ENCODE measurements around the gene HBS1L. TPM values are rescaled to one million over a fixed set of nuclear protein-coding genes. Genes with fewer than 3 reads are reported as not detected.
A peak's percentile ranks its signal among the peaks of the same experiment; 100 is the strongest.

The HBS1L gene
- total and polyA plus RNA-seq, 11 donors, result 23.6 to 101 (median 81.3) TPM

DNA sequence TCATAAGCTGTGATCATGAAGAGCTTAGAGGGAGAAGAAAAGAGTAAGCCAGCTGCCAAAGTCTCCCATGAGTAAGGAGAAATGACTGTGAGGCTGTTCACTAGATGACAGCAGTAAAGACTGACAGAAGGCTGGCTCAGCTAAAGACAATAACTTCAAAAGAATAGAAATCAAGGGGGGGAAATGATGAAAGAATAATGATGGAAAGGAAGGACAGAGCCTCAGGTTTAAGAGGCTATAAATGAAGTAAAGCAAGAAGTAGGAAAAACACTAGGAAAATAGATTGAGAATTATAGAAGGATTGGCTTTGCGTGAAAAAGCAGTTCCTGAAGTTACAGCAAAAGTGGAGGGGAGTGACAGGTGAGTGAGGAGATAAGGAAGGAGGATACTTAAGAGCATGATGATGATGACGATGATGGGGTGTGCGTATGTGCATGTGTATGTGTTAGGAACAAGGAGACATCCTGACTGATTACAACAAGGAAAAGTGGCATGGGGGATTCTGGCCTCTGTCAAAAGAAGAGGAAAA, 48.2 kb downstream of the HBS1L start:
- ATAC-seq (no peak), DNase-seq (no peak)
- H3K4me1 ChIP-seq, result peaks cover 0 to 4% (median 0%) of the 10 kb centered on the region in 12 donors
- H3K27me3 ChIP-seq, result no peaks in the 10 kb centered on the region
- 82 to 92% (median 87%) methylated on average over 3 of the region's 3 CpGs for WGBS, 4 donors
- TF ChIP-seq POLR2A (IDR thresholded peaks at IDR 0.05) (no peak), CTCF (IDR thresholded peaks at IDR 0.05) (no peak)
- no peak overlapping the region for H3K4me3 ChIP-seq
- intact Hi-C loops (cut with DNase I), result no loop called here
- H3K9me3 ChIP-seq, result no peaks in the 10 kb centered on the region
- peaks cover 0 to 22% (median 3%) of the 10 kb centered on the region in 9 donors for H3K36me3 ChIP-seq
- no peak overlapping the region for H3K27ac ChIP-seq

- no peaks in the 10 kb centered on the region for H3K9me3 ChIP-seq
- no peak overlapping the region for H3K4me3 ChIP-seq
- H3K4me1 ChIP-seq, result peaks cover 0 to 4% (median 0%) of the 10 kb centered on the region in 12 donors
- intact Hi-C loops (cut with DNase I), result no loop called here
- TF ChIP-seq CTCF (IDR thresholded peaks at IDR 0.05) (no peak), POLR2A (IDR thresholded peaks at IDR 0.05) (no peak)
- WGBS, 4 donors, result 89 to 93% (median 91%) methylated on average over 2 of the region's 2 CpGs
- peaks cover 0 to 34% (median 3%) of the 10 kb centered on the region in 9 donors for H3K36me3 ChIP-seq
- ATAC-seq (no peak), DNase-seq (no peak)
- no peak overlapping the region for H3K27ac ChIP-seq
- H3K27me3 ChIP-seq, result no peaks in the 10 kb centered on the region
These were observed 50.2 kb downstream of the HBS1L start for GRCh38 chr6:135004399-135004798.

DNA sequence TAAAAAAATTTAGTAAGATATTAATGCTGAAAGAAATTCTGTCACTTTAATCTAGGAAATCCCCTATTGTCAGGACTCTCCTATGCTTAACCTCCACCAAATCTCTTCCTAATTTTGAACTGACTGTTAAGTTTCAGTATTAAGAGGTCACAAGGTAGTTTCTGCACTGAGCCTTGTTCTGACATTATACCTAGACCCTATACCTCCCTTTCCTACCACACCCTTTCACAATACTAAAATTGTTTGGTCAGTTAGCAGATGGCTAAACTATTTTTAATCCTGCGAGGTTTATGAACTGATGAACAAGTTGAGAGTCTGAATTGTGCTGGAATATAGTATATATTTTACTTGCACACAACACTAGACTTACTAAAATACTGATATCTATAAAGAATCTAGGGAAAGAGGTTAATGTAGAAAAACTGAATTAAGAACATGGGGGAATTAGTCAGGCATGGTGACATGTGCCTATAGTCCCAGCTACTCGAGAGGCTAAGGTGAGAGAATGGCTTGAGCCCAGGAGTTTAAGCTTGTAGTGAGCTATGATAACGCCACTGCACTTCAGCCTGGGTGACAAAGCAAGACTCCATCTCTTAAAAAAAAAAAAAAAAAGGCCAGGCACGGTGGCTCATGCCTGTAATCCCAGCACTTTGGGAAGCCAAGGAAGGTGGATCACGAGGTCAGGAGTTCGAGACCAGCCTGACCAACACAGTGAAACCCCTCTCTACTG, 51.5 kb downstream of the HBS1L start:
- no peak for DNase-seq
- Histone ChIP-seq H3K27ac (no peak overlapping the region), H3K9me3 (no peaks in the 10 kb centered on the region), H3K4me1 (peaks cover 0 to under 1% (median 0%) of the 10 kb centered on the region in 12 donors), H3K4me3 (no peak overlapping the region), H3K36me3 (peaks cover 0 to 28% (median 3%) of the 10 kb centered on the region in 9 donors), H3K27me3 (no peaks in the 10 kb centered on the region)
- no peak for ATAC-seq
- no peak for TF ChIP-seq POLR2A (IDR thresholded peaks at IDR 0.05)
- TF ChIP-seq CTCF (IDR thresholded peaks at IDR 0.05), result no peak
- intact Hi-C loops (cut with DNase I), result no loop called here
- 77 to 84% (median 81%) methylated on average over 6 of the region's 6 CpGs for WGBS, 4 donors

- ATAC-seq, result no peak
- DNase-seq, result no peak
- Histone ChIP-seq H3K4me1 (no peaks in the 10 kb centered on the region), H3K27me3 (no peaks in the 10 kb centered on the region), H3K9me3 (no peaks in the 10 kb centered on the region), H3K27ac (no peak overlapping the region), H3K4me3 (no peak overlapping the region), H3K36me3 (peaks cover 0 to 33% (median 9%) of the 10 kb centered on the region in 9 donors)
- WGBS, 4 donors, result 83 to 92% (median 91%) methylated on average over 5 of the region's 5 CpGs
- TF ChIP-seq CTCF (IDR thresholded peaks at IDR 0.05), result peak in 11 of 12 donors; percentile 16 to 58 (median 49)
- TF ChIP-seq POLR2A (IDR thresholded peaks at IDR 0.05), result no peak
- intact Hi-C loops (cut with DNase I), result no loop called here
These were observed 52.3 kb downstream of the HBS1L start for GRCh38 chr6:135002229-135002844.
